CD14-positive monocyte (primary cell): ENCODE data around the gene PLPPR5. TPM values are rescaled to one million over a fixed set of nuclear protein-coding genes. Genes with fewer than 3 reads are reported as not detected.

ENCODE experiments used
- DNase-seq, 3 donors: peaks; one replicate each; pipeline ENCODE4 v3.0.0-alpha.2; 2011 to 2022
- H2AFZ ChIP-seq: 2 replicates; pipeline ENCODE4 v1.6.0; 2012; ENCODE audit warnings: mild to moderate bottlenecking, low read depth, low read length, inconsistent platforms; ENCODE audit not compliant: insufficient read depth, poor library complexity, severe bottlenecking
- H3K27ac ChIP-seq, 2 donors: 1 replicate in 1 of 2; 2 replicates in 1 of 2; pipeline ENCODE4 v1.5.1; 2012 to 2013; ENCODE audit warnings: low read length in 2 of 2, control low read depth in 1 of 2, inconsistent platforms in 1 of 2, low read depth in 1 of 2, mild to moderate bottlenecking in 1 of 2
- H3K27me3 ChIP-seq, 2 donors: one replicate each; pipeline versions ENCODE4 v1.6.0 to v1.6.1; 2011 to 2013; ENCODE audit warnings: low read length in 2 of 2; ENCODE audit not compliant: control insufficient read depth in 2 of 2, insufficient read depth in 2 of 2
- H3K36me3 ChIP-seq, 2 donors: replicated peaks in 1 of 2; 1 replicate in 1 of 2; 2 replicates in 1 of 2; pipeline versions ENCODE4 v1.5.1 to v1.6.1; 2012 to 2013; ENCODE audit warnings: low read length in 2 of 2, control low read depth in 1 of 2, inconsistent platforms in 1 of 2, mild to moderate bottlenecking in 1 of 2; ENCODE audit not compliant: insufficient read depth in 2 of 2, control insufficient read depth in 1 of 2
- H3K4me1 ChIP-seq, 2 donors: 1 replicate in 1 of 2; 2 replicates in 1 of 2; pipeline versions ENCODE4 v1.5.1 to v1.6.1; 2012 to 2013; ENCODE audit warnings: low read length in 2 of 2, control low read depth in 1 of 2, inconsistent platforms in 1 of 2, mild to moderate bottlenecking in 1 of 2, moderate library complexity in 1 of 2; ENCODE audit not compliant: insufficient read depth in 2 of 2, control insufficient read depth in 1 of 2
- H3K4me2 ChIP-seq: replicated peaks from 2 replicates; pipeline ENCODE3; 2012; ENCODE audit warnings: low read length, moderate library complexity, mild to moderate bottlenecking; ENCODE audit not compliant: poor library complexity, severe bottlenecking; ENCODE audit errors: extremely low read depth
- H3K4me3 ChIP-seq, 3 experiments: fragments of 200-600 bp in 1 of 3; sonication (generic) in 1 of 3; replicated peaks in 1 of 3; 1 replicate in 2 of 3; 2 replicates in 1 of 3; pipeline ENCODE4 v1.5.1; 2011 to 2013; ENCODE audit warnings: low read length in 3 of 3, mild to moderate bottlenecking in 3 of 3, control low read depth in 2 of 3, low read depth in 2 of 3, inconsistent platforms in 1 of 3, moderate library complexity in 1 of 3
- H3K79me2 ChIP-seq: 2 replicates; pipeline ENCODE4 v1.6.0; 2012; ENCODE audit warnings: mild to moderate bottlenecking, control low read depth, inconsistent platforms, low read length, moderate library complexity; ENCODE audit not compliant: insufficient read depth
- H3K9ac ChIP-seq: 2 replicates; pipeline ENCODE4 v1.6.0; 2017; ENCODE audit warnings: low read length, mild to moderate bottlenecking; ENCODE audit not compliant: insufficient read depth, poor library complexity, severe bottlenecking
- H3K9me3 ChIP-seq, 2 donors: replicated peaks in 1 of 2; 1 replicate in 1 of 2; 2 replicates in 1 of 2; pipeline versions ENCODE4 v1.5.1 to v1.6.1; 2012 to 2013; ENCODE audit warnings: low read length in 2 of 2, control low read depth in 1 of 2; ENCODE audit not compliant: control insufficient read depth in 1 of 2, insufficient read depth in 1 of 2
- H4K20me1 ChIP-seq: 2 replicates; pipeline ENCODE4 v1.6.0; 2012; ENCODE audit warnings: mild to moderate bottlenecking, low read length, control low read depth, moderate library complexity; ENCODE audit not compliant: insufficient read depth
- H3K27ac Mint-ChIP-seq, 7 donors: one replicate each; pipeline ENCODE4 v1.8.0; 2020; ENCODE audit warnings: mild to moderate bottlenecking in 7 of 7, mixed read lengths in 7 of 7, moderate library complexity in 6 of 7, inconsistent platforms in 2 of 7
- H3K27me3 Mint-ChIP-seq, 3 donors: one replicate each; pipeline ENCODE4 v1.8.0; 2021 to 2022; ENCODE audit warnings: low read depth in 3 of 3, mild to moderate bottlenecking in 3 of 3, mixed read lengths in 3 of 3, moderate library complexity in 3 of 3, inconsistent platforms in 1 of 3
- H3K36me3 Mint-ChIP-seq, 2 donors: one replicate each; pipeline ENCODE4 v1.8.0; 2020; ENCODE audit warnings: mixed read lengths in 2 of 2, inconsistent platforms in 1 of 2, mild to moderate bottlenecking in 1 of 2
- H3K4me1 Mint-ChIP-seq: one replicate; pipeline ENCODE4 v1.8.0; 2020; ENCODE audit warnings: mild to moderate bottlenecking, mixed read lengths
- H3K4me3 Mint-ChIP-seq, 2 donors: one replicate each; pipeline ENCODE4 v1.8.0; 2020; ENCODE audit warnings: mild to moderate bottlenecking in 2 of 2, mixed read lengths in 2 of 2, moderate library complexity in 1 of 2
- H3K9me3 Mint-ChIP-seq, 7 donors: one replicate each; pipeline ENCODE4 v1.8.0; 2020 to 2022; ENCODE audit warnings: mixed read lengths in 7 of 7, mild to moderate bottlenecking in 6 of 7, moderate library complexity in 6 of 7, inconsistent platforms in 2 of 7
- WGBS: methylation state at CpG from one replicate; pipeline ENCODE4 v1.1.5; 2013; ENCODE audit warnings: missing lambda C conversion rate; ENCODE audit not compliant: insufficient coverage; 5-methylcytosine and 5-hydroxymethylcytosine counted together
- intact Hi-C, 2 donors: fragments of 100-400 bp; cut with micrococcal nuclease; formaldehyde crosslinking; loops; one replicate each; pipeline versions ENCODE4 v1.15.0 to v1.15.1; 2023
- polyA plus RNA-seq, 3 donors: library from polyadenylated mRNA; depleted of rRNA in 1 of 3; unstranded in 2 of 3; stranded (reverse) in 1 of 3; fragments of 300-500 nt in 2 of 3; fragments of >200 nt in 1 of 3; fragmentation: Illumina TruSeq in 2 of 3; gene quantifications; 1 replicate in 2 of 3; 2 replicates in 1 of 3; pipeline ENCODE4 v1.2.3, GENCODE V29; 2012 to 2021
- TF ChIP-seq, protein P1 (sequence below): fragments of 200-600 bp; IDR thresholded peaks from one replicate; pipeline ENCODE4 v1.8.0; 2022; ENCODE audit warnings: antibody characterized with exemption, mild to moderate bottlenecking

PLPPR5 gene
- polyA plus RNA-seq, 3 donors: not detected

DNA sequence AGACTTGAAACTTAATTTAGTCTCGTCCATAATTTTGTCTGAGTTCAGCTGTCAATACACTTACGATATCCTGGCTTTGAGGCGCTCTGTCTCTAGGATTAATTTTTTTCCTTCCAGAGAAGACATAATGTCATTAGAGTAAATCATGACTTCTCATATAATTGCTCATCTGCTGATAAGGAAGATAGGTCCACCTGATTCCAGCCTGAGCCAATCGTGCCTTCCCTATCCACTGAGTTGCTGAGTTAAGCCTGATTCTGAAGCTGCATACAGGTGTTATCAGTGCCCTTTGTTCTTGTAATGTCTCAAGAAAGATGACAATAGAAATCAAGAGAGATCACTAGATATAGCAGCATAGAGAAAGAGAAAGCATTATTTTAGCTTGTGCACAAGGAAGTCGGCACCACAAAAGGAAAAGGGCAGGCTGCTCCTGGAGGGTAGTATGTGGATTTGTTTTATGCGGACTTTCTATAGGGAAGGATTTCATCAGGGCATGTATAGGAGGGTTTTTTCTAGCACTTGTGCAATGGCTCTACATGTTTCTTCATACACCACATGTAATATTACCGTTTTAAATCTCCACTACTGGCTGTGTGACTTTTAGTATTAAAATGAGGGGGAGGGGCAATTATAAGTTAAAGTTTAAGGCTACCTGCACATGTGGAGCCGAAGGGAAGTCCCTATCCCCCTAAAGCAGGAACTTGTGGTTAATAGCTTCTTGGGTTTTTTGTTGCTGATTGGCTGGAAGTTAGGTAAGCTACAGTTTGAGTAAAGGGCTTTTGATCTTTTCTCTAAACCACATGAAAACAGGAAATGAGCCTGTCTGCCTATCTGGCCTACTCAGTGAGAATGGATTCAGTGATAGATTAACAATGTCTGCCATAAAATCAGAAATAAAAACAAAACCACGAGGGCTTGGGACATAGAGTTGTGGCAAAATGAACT, 133.4 kb downstream of the PLPPR5 start:
- H3K4me3 ChIP-seq: peak overlapping the region in 2 of 3 experiments; percentile 19 to 41
- Mint-ChIP-seq H3K9me3 (peaks cover 2 to 13% (median 10%) of the 10 kb centered on the region in 7 donors), H3K27me3 (peaks cover 0 to 3% (median 2%) of the 10 kb centered on the region in 3 donors), H3K27ac (peak overlapping the region; percentile 10 to 73 (median 61)), H3K36me3 (no peaks in the 10 kb centered on the region), H3K4me3 (peak overlapping the region; percentile 42 to 75), H3K4me1 (peaks cover 15% of the 10 kb centered on the region)
- no peaks in the 10 kb centered on the region for H4K20me1 ChIP-seq
- H3K9me3 ChIP-seq: peaks cover 0 to 5% of the 10 kb centered on the region in 2 donors
- no peak overlapping the region for H2AFZ ChIP-seq
- TF ChIP-seq, protein P1, sequence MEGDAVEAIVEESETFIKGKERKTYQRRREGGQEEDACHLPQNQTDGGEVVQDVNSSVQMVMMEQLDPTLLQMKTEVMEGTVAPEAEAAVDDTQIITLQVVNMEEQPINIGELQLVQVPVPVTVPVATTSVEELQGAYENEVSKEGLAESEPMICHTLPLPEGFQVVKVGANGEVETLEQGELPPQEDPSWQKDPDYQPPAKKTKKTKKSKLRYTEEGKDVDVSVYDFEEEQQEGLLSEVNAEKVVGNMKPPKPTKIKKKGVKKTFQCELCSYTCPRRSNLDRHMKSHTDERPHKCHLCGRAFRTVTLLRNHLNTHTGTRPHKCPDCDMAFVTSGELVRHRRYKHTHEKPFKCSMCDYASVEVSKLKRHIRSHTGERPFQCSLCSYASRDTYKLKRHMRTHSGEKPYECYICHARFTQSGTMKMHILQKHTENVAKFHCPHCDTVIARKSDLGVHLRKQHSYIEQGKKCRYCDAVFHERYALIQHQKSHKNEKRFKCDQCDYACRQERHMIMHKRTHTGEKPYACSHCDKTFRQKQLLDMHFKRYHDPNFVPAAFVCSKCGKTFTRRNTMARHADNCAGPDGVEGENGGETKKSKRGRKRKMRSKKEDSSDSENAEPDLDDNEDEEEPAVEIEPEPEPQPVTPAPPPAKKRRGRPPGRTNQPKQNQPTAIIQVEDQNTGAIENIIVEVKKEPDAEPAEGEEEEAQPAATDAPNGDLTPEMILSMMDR: no peak
- no peaks in the 10 kb centered on the region for H3K36me3 ChIP-seq
- no peaks in the 10 kb centered on the region for H3K79me2 ChIP-seq
- peak overlapping the region; percentile 69 for H3K4me2 ChIP-seq
- peak; percentile 29 to 81 (median 46) for DNase-seq
- WGBS: 64% methylated on average over 3 of the region's 9 CpGs
- H3K4me1 ChIP-seq: peaks cover 13% of the 10 kb centered on the region in 2 donors
- H3K27ac ChIP-seq: peak overlapping the region in 1 of 2 donors; percentile 53
- intact Hi-C loops: no loop called here
- H3K9ac ChIP-seq: peak overlapping the region; percentile 39
- H3K27me3 ChIP-seq: no peaks in the 10 kb centered on the region

DNA sequence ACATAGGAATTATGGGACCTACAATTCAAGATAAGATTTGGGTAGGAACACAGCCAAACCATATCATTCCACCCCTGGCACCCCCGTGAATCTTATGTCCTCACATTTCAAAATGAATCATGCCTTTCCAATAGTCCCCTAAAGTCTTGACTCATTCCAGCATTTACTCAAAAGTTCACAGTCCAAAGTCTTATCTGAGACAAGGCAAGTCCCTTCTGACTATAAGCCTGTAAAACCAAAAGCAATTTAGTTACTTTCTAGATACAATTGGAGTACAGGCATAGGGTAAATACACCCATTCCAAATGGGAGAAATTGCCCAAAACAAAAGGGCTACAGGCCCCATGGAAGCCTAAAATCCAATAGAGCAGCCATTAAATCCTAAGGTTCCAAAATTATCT, 138.9 kb downstream of the PLPPR5 start:
- Histone ChIP-seq H2AFZ (no peak overlapping the region), H3K4me3 (no peak overlapping the region), H3K79me2 (no peaks in the 10 kb centered on the region), H3K4me1 (no peaks in the 10 kb centered on the region), H4K20me1 (no peaks in the 10 kb centered on the region), H3K9me3 (peaks cover 0 to 8% of the 10 kb centered on the region in 2 donors), H3K4me2 (no peak overlapping the region), H3K9ac (no peak overlapping the region), H3K36me3 (no peaks in the 10 kb centered on the region), H3K27ac (no peak overlapping the region), H3K27me3 (no peaks in the 10 kb centered on the region)
- Mint-ChIP-seq H3K36me3 (no peaks in the 10 kb centered on the region), H3K9me3 (peaks cover 3 to 19% (median 8%) of the 10 kb centered on the region in 7 donors), H3K4me1 (peaks cover 2% of the 10 kb centered on the region), H3K4me3 (no peak overlapping the region), H3K27ac (no peak overlapping the region), H3K27me3 (peaks cover 0 to 3% (median 0%) of the 10 kb centered on the region in 3 donors)
- DNase-seq: no peak
- TF ChIP-seq, protein P1: no peak
- intact Hi-C loops: no loop called here
- WGBS: 100% methylated on average over 1 of the region's 1 CpG
